IPS-20b (cell line): ENCODE measurements around the gene CYFIP2.
"Not testable (repeated sequence)": the region's sequence is repeated elsewhere in the genome, so short reads cannot be mapped to it uniquely, and the experiment has no call there.

ENCODE experiments used
- H3K27ac ChIP-seq: one replicate; pipeline ENCODE4 v1.5.1; 2013; ENCODE audit warnings: low read length
- H3K27me3 ChIP-seq: 2 replicates; pipeline ENCODE4 v1.6.1; 2013; ENCODE audit warnings: mild to moderate bottlenecking, low read length, inconsistent platforms; ENCODE audit not compliant: insufficient read depth
- H3K36me3 ChIP-seq: 2 replicates; pipeline ENCODE4 v1.6.1; 2013; ENCODE audit warnings: low read depth, mild to moderate bottlenecking, inconsistent platforms, low read length, moderate library complexity; ENCODE audit not compliant: insufficient read depth
- H3K4me1 ChIP-seq: 2 replicates; pipeline ENCODE4 v1.6.1; 2013; ENCODE audit warnings: mild to moderate bottlenecking, control low read depth, inconsistent platforms, low read length, moderate library complexity; ENCODE audit not compliant: insufficient read depth
- H3K4me3 ChIP-seq: 2 replicates; pipeline ENCODE4 v1.5.1; 2013; ENCODE audit warnings: mild to moderate bottlenecking, low read length, inconsistent platforms
- H3K9ac ChIP-seq: 2 replicates; pipeline ENCODE4 v1.6.1; 2013; ENCODE audit warnings: low read depth, mild to moderate bottlenecking, inconsistent platforms, low read length, moderate library complexity
- H3K9me3 ChIP-seq: 2 replicates; pipeline ENCODE4 v1.6.1; 2013; ENCODE audit warnings: mild to moderate bottlenecking, low read depth, low read length, inconsistent platforms; ENCODE audit not compliant: insufficient read depth

Gene CYFIP2

DNA sequence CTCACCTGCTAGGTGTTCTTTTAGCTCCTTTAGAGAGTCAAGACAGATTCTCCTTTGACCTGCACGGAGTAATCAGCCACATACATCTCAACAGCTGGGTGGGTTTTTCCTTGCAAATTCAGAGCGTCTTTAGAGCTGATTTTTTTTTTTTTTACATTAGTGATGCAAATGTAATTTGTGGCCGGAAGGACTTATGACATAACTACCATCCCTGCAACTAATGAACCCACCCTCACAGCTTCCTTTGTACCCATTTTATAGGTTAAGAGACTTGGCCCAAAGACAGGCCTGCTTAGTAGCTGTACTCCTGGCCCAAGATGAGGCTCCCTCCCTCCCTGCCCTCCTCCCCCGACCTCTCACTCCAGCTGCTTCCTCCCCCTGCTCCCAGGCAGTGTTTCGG lies 124.2 kb downstream of the CYFIP2 start:
- Histone ChIP-seq H3K4me3 (no peak overlapping the region), H3K27me3 (no peaks in the 10 kb centered on the region), H3K9ac (no peak overlapping the region), H3K36me3 (peaks cover 35% of the 10 kb centered on the region; the same call in 1 of the 2 replicates), H3K9me3 (no peaks in the 10 kb centered on the region), H3K4me1 (peaks cover 11% of the 10 kb centered on the region; the same call in 1 of the 2 replicates), H3K27ac (no peak overlapping the region)

DNA sequence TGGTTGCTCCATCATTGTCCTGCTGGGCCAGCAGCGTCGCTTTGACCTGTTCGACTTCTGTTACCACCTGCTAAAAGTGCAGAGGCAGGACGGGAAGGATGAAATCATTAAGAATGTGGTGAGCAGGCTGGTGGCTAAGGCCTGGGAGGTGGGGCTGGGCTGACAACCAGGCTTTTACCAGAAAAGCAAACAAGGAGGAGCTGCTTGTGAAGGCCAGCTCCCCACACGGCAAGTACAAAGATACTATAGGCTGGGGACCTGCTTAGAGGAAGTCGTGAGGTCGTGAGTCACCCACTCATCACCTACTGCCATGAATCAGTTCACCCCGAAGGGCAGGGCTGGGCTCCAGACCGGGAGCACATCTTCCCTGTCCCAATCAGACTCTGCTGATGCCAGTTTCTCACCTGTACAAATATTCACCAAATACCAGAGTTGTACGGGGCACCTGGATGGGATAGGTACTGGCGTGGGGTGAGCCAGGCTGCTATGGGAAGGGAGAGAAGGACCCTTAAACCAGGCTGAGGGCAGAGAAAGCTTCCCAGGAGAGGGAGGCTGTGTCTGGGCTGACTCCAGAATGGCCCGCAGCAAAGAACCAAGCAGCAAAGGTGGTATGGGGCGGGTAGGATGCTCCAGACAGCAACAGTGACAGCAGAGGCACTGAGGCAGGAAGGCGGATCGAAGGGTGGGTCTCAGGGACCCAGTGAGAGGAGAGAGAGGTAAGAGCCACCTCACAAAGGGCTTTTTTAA lies 124.8 kb downstream of the CYFIP2 start:
- Histone ChIP-seq H3K27me3 (no peaks in the 10 kb centered on the region), H3K9ac (no peak overlapping the region), H3K4me3 (no peak overlapping the region), H3K9me3 (no peaks in the 10 kb centered on the region), H3K27ac (no peak overlapping the region), H3K36me3 (peaks cover 35% of the 10 kb centered on the region; the same call in 1 of the 2 replicates), H3K4me1 (peaks cover 5% of the 10 kb centered on the region; the same call in 1 of the 2 replicates)

DNA sequence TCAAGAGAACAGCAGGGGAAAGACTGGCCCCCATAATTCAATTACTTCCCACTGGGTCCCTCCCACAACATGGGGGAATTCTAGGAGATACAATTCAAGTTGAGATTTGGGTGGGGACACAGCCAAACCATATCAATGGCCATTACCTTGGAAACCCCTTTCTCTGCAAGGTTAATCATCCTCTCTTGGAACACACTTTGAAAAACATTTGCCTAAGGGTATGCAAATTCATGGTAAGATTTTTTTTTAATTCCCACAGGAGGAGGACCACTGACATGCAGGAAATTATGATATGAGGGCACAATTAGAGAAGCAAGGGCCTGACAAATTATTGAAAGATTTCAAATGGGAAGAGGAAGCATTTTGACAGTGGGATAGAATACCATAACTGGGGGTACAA lies 132.4 kb downstream of the CYFIP2 start:
- peaks cover 7% of the 10 kb centered on the region; the same call in 1 of the 2 replicates for H3K36me3 ChIP-seq
- no peak overlapping the region for H3K9ac ChIP-seq
- H3K27ac ChIP-seq: no peak overlapping the region
- no peak overlapping the region for H3K4me3 ChIP-seq
- no peaks in the 10 kb centered on the region for H3K27me3 ChIP-seq
- no peaks in the 10 kb centered on the region for H3K4me1 ChIP-seq
- no peaks in the 10 kb centered on the region for H3K9me3 ChIP-seq

DNA sequence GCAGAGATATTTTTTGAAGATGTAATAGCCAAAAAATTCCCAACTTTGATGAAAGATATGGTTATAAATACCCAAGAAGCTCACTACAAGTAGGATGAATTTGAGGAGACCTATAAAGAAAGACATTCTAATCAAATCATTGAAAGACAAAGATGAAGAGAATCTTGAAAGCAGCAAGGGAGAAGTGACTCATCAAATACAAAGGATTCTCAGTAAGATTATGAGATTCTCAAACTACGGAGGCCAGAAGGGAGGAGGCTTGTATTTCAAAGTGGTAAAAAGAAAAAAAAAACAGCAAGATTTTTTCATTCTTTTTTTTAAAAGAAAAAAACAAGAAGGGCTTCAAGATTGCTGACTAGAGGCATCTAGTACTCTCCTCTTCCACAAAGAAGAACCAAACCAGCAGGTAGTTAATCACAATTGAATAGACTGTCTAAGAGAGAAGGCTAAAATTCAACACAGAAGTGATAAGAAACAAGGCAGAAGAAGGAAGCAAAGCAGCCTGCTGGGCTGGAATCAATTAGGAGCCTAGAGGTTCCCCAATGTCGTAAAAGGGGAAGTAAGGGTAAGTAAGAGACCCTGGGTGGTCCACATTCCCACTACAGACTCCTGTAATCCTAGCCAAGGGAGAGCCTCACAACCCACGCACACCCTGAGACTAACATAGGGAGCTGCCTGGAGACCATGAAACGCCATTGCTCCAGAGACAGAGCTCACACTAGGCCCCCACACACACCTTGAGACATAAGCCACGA lies 135.0 kb downstream of the CYFIP2 start:
- Histone ChIP-seq H3K4me3 (no peak overlapping the region), H3K36me3 (no peaks in the 10 kb centered on the region), H3K4me1 (no peaks in the 10 kb centered on the region), H3K27me3 (no peaks in the 10 kb centered on the region), H3K27ac (no peak overlapping the region), H3K9ac (no peak overlapping the region), H3K9me3 (no peaks in the 10 kb centered on the region)

DNA sequence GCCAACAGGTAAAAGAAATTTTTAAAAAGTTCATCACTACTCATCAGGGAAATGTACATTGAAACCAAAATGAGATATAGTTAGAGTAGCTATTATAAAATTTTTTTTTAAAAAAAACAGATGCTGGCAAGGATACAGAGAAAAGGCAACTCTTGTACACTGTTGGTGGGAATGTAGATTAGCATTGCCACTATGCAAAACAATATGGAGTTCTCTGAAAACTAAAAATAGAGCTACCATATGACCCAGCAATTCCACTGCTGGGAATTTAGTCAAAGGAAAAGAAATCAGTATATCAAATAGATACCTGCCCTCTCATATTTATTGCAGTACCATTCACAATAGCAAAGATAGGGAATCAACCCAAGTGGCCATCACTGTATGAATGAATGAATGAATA lies 149.9 kb downstream of the CYFIP2 start:
- Histone ChIP-seq H3K9me3 (peaks cover 5% of the 10 kb centered on the region; the same call in 1 of the 2 replicates), H3K9ac (no peak overlapping the region), H3K4me3 (no peak overlapping the region)

DNA sequence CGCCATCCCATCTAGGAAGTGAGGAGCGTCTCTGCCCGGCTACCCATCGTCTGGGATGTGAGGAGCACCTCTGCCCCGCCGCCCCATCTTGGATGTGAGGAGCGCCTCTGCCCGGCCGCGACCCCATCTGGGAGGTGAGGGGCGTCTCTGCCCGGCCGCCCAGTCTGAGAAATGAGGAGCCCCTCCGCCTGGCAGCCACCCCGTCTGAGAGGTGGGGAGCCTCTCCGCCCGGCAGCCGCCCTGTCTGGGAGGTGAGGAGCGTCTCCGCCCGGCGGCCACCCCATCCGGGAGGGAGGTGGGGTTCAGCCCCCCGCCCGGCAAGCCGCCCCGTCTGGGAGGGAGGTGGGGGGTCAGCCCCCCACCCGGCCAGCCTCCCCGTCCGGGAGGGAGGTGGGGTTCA lies 153.6 kb downstream of the CYFIP2 start:
- not testable (repeated sequence) for H3K4me1 ChIP-seq, H3K27me3 ChIP-seq, H3K4me3 ChIP-seq, H3K36me3 ChIP-seq, H3K27ac ChIP-seq, H3K9ac ChIP-seq
- H3K9me3 ChIP-seq: peaks cover 13% of the 10 kb centered on the region

More for the DNA sequence above, 149.9 kb downstream of the CYFIP2 start:
- H3K4me1 ChIP-seq: no peaks in the 10 kb centered on the region
- no peaks in the 10 kb centered on the region for H3K27me3 ChIP-seq
- no peaks in the 10 kb centered on the region for H3K36me3 ChIP-seq
- H3K27ac ChIP-seq: no peak overlapping the region

DNA sequence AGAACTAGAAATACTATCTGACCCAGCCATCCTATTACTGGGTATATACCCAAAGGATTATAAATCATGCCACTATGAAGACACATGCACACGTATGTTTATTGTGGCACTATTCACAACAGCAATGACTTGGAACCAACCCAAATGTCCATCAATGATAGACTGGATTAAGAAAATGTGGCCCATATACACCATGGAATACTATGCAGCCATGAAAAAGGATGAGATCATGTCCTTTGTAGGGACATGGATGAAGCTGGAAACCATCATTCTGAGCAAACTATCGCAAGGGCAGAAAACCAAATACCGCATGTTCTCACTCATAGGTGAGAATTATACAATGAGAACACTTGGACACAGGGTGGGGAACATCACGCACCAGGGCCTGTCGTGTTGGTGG lies 164.0 kb downstream of the CYFIP2 start:
- H3K27me3 ChIP-seq, H3K9ac ChIP-seq, H3K4me1 ChIP-seq, H3K27ac ChIP-seq, H3K4me3 ChIP-seq, H3K9me3 ChIP-seq, H3K36me3 ChIP-seq: not testable (repeated sequence)

DNA sequence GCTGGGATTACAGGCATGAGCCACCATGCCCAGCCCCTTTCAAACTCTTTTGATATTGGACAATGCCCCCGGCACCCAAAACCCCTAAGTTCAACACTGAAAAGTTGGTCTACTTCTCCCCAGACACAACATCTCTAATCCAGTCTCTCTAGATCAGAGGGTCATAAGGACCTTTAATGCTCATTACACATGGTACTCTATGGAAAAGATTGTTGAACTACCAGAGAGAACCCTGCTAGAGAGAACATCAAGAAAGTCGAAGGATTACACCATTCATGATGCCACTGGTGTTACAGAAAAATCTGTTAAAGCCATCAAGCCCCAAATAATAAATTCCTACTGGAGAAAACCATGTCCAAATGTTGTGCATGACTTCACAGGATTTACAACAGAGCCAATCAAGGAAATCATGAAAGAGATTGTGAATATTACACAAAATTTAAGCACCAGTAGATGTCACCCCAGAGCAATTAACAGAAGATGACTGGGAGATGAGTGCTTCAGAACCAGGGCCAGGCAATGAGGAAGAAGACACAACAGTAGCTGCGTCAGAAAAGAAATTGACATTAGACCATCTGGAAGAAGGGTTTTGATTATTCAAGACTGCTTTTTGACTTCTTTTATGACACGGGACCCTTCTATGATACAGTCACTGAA lies 165.7 kb downstream of the CYFIP2 start:
- H3K4me1 ChIP-seq: no peaks in the 10 kb centered on the region
- H3K27ac ChIP-seq: no peak overlapping the region
- H3K9ac ChIP-seq: no peak overlapping the region
- H3K9me3 ChIP-seq: no peaks in the 10 kb centered on the region
- no peak overlapping the region for H3K4me3 ChIP-seq
- no peaks in the 10 kb centered on the region for H3K27me3 ChIP-seq
- no peaks in the 10 kb centered on the region for H3K36me3 ChIP-seq

DNA sequence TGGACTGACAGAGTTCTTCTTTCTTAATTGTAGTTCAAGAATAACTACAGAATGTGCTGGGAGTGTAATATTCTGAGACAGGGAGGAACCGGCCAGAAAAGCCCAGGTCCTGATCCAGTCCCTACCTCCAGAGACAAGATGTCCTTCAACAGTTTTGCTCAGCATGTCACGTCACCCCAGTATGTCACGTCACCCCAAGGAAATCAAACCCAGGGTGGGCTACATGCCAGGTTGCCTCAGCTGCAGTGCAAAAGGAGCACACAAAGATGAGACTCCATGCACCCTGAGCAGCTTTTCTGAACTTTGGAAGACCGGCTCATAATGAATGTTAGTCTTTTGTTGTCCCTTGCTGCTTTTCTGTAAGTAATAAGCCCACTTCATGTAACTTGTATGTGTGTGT lies 168.2 kb downstream of the CYFIP2 start:
- Histone ChIP-seq H3K9ac (no peak overlapping the region), H3K4me3 (no peak overlapping the region), H3K9me3 (no peaks in the 10 kb centered on the region), H3K27ac (no peak overlapping the region), H3K4me1 (no peaks in the 10 kb centered on the region), H3K27me3 (no peaks in the 10 kb centered on the region), H3K36me3 (no peaks in the 10 kb centered on the region)

DNA sequence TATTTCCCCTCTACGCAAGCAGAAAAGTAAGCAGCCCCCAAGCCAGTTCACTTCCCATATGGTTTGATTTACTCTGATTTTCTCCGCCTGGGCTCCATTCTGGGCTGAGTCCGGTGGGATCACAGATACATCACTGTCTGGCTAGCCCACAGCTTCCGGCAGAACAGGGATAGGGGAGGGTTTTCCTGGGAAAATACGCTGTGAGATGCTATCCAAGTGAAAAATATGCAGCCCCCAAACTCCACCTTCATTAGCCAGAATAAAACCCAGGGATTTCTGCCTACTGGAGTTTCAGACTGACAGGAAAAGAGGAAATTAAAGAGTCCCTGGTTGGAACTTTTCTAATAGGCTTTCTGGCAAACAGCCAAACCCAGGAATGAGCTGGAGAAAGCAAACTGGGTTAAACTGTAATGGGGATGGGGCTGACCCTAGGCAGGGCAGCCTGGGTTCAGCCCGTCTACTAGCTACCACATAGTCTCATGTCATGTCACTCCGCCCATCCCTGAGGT lies 177.2 kb downstream of the CYFIP2 start:
- Histone ChIP-seq H3K27ac (no peak overlapping the region), H3K4me1 (no peaks in the 10 kb centered on the region)

DNA sequence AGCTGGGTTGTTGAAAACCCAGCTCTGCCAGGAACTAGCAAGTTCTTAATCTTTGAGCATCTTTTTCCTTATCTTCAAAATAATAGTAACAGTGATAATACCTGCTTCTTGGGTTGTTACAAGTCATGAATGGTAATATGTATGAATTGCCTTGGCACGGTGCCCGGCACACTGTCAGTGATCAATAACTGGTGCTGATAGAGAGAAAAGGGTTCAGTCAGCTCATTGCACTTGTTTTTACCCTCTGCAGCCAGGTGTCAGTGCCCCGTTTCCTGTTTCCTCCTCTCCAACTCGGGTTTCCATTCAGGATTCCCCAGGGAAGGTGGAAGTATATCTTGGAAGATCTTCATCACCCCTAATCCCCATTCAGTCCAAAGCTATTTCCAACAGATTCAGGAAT lies 178.3 kb downstream of the CYFIP2 start:
- Histone ChIP-seq H3K9me3 (no peaks in the 10 kb centered on the region), H3K4me1 (no peaks in the 10 kb centered on the region), H3K36me3 (no peaks in the 10 kb centered on the region), H3K27me3 (no peaks in the 10 kb centered on the region), H3K4me3 (no peak overlapping the region), H3K9ac (no peak overlapping the region), H3K27ac (no peak overlapping the region)

More for the DNA sequence above, 177.2 kb downstream of the CYFIP2 start:
- Histone ChIP-seq H3K27me3 (no peaks in the 10 kb centered on the region), H3K9ac (no peak overlapping the region), H3K36me3 (no peaks in the 10 kb centered on the region), H3K4me3 (no peak overlapping the region), H3K9me3 (no peaks in the 10 kb centered on the region)
